Endothelial cell (in vitro differentiated cells): ENCODE data around the gene CDA. TPM values are rescaled to one million over a fixed set of nuclear protein-coding genes. Genes with fewer than 3 reads are reported as not detected.

ENCODE experiments used
- DNase-seq: peaks from one replicate; pipeline ENCODE4 v3.0.0; 2021; ENCODE audit warnings: low spot score
- H3K27ac Mint-ChIP-seq: one replicate; pipeline ENCODE4 v1.8.0; 2021; ENCODE audit warnings: mixed read lengths, inconsistent platforms; ENCODE audit not compliant: unreplicated experiment
- H3K27me3 Mint-ChIP-seq: one replicate; pipeline ENCODE4 v1.8.0; 2021; ENCODE audit warnings: mild to moderate bottlenecking, moderate library complexity, mixed read lengths, inconsistent platforms; ENCODE audit not compliant: unreplicated experiment
- H3K36me3 Mint-ChIP-seq: one replicate; pipeline ENCODE4 v1.8.0; 2021; ENCODE audit warnings: mild to moderate bottlenecking, low read depth, mixed read lengths, inconsistent platforms; ENCODE audit not compliant: unreplicated experiment
- H3K4me1 Mint-ChIP-seq: one replicate; pipeline ENCODE4 v1.8.0; 2021; ENCODE audit warnings: mild to moderate bottlenecking, mixed read lengths, inconsistent platforms; ENCODE audit not compliant: unreplicated experiment
- H3K4me3 Mint-ChIP-seq: one replicate; pipeline ENCODE4 v1.8.0; 2021; ENCODE audit warnings: mild to moderate bottlenecking, mixed read lengths, inconsistent platforms; ENCODE audit not compliant: unreplicated experiment
- H3K9me3 Mint-ChIP-seq: one replicate; pipeline ENCODE4 v1.8.0; 2021; ENCODE audit warnings: mixed read lengths, inconsistent platforms; ENCODE audit not compliant: unreplicated experiment
- CTCF ChIP-seq: fragments of 200-600 bp; sonication (generic); IDR thresholded peaks from one replicate; pipeline ENCODE4 v1.5.0; 2021; ENCODE audit warnings: antibody characterized with exemption; ENCODE audit not compliant: unreplicated experiment
- total RNA-seq: library from RNA; stranded (reverse); fragmentation: NEBNext Ultra II Directional; extraction: Animal tissue kit (Norgen Biotek cat#: 25700); gene quantifications from one replicate; pipeline ENCODE4 v1.2.1, GENCODE V29; 2021; ENCODE audit not compliant: unreplicated experiment

CDA gene
- total RNA-seq, 1 donor from 2014 or later: 1.1 TPM

- TF ChIP-seq CTCF: no peak
- Mint-ChIP-seq H3K36me3 (no peaks in the 10 kb centered on the region), H3K9me3 (no peaks in the 10 kb centered on the region), H3K27ac (no peak overlapping the region), H3K27me3 (peaks cover 2% of the 10 kb centered on the region), H3K4me3 (no peak overlapping the region), H3K4me1 (no peaks in the 10 kb centered on the region)
- no peak for DNase-seq
These were observed 22.8 kb downstream of the CDA start for GRCh38 chr1:20611652-20612051.

DNA sequence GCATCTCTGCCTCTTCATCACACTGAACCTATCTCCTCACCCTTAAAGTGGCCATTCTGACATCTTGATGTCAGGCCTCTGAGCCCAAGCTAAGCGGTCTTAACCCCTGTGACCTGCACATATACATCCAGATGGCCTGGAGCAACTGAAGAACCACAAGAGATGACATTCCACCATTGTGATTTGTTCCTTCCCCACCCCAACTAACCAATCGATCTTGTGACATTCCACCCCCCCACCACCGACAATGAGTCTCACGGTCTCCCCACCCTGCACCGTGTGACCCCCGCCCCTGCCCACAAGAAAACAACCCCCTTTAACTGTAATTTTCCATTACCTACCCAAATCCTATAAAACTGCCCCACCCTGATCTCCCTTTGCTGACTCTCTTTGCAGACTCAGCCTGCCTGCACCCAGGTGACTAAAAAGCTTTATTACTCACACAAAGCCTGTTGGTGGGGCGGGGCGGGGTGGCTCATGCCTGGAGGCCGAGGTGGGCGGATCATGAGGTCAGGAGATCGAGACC, 23.4 kb downstream of the CDA start:
- H3K4me1 Mint-ChIP-seq: no peaks in the 10 kb centered on the region
- no peak overlapping the region for H3K27ac Mint-ChIP-seq
- no peak for DNase-seq
- peaks cover 2% of the 10 kb centered on the region for H3K27me3 Mint-ChIP-seq
- no peaks in the 10 kb centered on the region for H3K9me3 Mint-ChIP-seq
- TF ChIP-seq CTCF: no peak
- no peak overlapping the region for H3K4me3 Mint-ChIP-seq
- no peaks in the 10 kb centered on the region for H3K36me3 Mint-ChIP-seq

DNA sequence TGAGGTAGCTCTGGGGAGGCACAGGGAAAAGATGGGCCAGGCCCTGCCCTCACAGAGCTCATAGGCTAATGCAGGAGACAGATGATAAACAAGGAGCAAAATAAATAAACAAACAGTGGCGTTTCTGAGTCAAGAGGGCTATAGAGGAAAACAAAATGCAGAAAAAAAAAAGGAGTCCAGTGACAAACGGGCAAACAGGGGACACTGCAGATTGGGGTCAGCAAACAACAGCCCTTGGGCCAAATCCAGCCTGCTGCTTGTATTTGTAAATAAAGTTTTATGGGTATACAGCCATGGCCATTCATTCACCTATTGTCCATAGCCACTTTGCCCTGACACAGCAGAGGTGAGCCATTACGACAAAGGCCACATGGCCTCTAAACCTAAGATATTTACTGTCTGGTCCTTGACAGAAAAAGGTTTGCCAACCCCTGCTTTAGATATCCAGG, 25.3 kb downstream of the CDA start:
- H3K27ac Mint-ChIP-seq: no peak overlapping the region
- peaks cover 2% of the 10 kb centered on the region for H3K27me3 Mint-ChIP-seq
- H3K4me1 Mint-ChIP-seq: peaks cover 5% of the 10 kb centered on the region
- no peaks in the 10 kb centered on the region for H3K36me3 Mint-ChIP-seq
- TF ChIP-seq CTCF: no peak
- H3K9me3 Mint-ChIP-seq: no peaks in the 10 kb centered on the region
- DNase-seq: no peak
- no peak overlapping the region for H3K4me3 Mint-ChIP-seq

DNA sequence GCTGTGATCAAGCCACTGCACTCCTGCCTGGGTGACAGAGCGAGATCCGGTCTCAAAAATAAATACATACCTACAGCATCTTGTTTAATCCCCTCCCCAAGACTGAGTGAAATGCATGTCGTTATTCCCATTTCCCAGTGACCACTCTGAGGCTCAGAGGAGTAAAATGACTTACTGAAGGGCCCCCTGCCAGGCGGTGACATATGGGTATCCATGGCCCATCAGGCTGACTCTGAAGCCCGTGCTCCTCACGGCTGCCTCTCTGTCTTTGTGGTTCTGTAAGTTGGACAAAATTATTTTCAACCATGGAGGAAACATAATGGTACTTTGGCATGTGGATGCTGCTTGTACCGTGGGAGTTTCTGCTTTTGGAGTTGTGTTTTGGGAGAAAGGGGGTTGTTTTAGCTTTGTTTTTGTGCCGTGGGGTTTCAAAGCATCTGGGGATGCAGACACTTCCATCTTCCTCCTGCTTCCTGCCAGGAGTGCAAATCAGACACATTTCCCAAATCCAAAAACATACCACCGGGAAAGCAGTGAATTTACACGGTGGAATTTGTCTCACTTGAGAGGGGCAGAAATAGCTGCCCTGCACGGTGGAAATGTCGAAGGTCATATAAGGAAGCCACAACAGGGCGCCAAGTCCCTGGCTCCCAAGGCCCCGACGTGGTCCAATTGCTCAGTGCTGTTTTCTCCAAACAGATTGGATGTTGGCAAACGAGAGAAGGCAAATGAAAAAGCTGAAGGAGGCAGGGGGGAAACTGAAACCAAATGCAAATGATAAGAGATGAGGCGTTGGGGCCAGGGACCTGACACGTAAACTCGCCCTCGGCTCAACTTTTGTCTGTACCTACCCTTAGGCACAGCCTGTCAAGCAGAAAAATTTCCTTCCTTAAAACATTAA, 27.3 kb downstream of the CDA start:
- peaks cover 5% of the 10 kb centered on the region for H3K4me1 Mint-ChIP-seq
- no peaks in the 10 kb centered on the region for H3K9me3 Mint-ChIP-seq
- TF ChIP-seq CTCF: no peak
- H3K36me3 Mint-ChIP-seq: no peaks in the 10 kb centered on the region
- H3K27me3 Mint-ChIP-seq: peaks cover 2% of the 10 kb centered on the region
- no peak for DNase-seq
- H3K4me3 Mint-ChIP-seq: no peak overlapping the region
- H3K27ac Mint-ChIP-seq: no peak overlapping the region

DNA sequence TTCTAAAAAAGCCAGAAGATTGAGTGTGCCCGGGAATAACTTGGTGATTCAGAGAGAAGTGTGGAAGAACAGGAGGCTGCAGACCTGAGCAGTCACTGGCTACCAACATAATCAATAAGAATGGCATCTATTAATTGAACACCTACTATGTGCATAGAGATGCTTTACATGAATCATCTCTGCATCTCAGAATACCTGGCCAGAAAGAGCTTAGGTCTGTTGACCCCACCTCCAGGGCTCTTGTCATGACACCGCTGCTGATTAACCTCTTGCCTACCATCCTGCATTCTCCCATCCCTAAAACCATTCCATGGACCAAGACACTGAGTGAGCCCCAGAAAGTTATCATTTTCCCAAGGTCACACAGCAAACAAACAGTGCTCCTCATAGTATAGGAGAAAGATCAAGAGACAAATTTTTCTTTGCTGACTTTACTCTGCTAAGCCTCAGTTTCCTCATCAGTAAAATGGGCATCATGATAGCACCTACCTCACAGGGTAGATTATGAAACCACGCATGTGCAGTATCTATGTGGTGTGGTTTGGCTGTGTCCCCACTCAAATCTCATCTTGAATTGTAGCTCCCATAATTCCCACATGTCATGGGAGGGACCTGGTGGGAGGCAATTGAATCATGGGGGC, 28.1 kb downstream of the CDA start:
- DNase-seq: no peak
- Mint-ChIP-seq H3K9me3 (no peaks in the 10 kb centered on the region), H3K4me3 (no peak overlapping the region), H3K36me3 (no peaks in the 10 kb centered on the region), H3K27me3 (peaks cover 2% of the 10 kb centered on the region), H3K4me1 (peaks cover 5% of the 10 kb centered on the region), H3K27ac (no peak overlapping the region)
- no peak for TF ChIP-seq CTCF
